HepG2 (cell line): ENCODE data around the gene SVOP. TPM values are rescaled to one million over a fixed set of nuclear protein-coding genes. Genes with fewer than 3 reads are reported as not detected.

Source experiments
- ATAC-seq: fragments of 200-7000 bp; cut with Tn5 transposase; 3 replicates; pipeline ENCODE4 v1.9.1; 2020; ENCODE audit warnings: mild to moderate bottlenecking, moderate library complexity
- BruUV-seq: library from RNA; stranded (reverse); fragments of 400-500 nt; replicated peaks from 2 replicates; lab custom pipeline; 2021; lab: Mats Ljungman, UMichigan
- CTCF ChIA-PET: fragments of 300-600 bp; formaldehyde crosslinking; extraction: SDS; loops from one replicate; lab custom pipeline; 2021; ENCODE audit warnings: low total read pairs, inconsistent platforms, low intra/inter-chr PET ratio; lab: Yijun Ruan, JAX
- POLR2A ChIA-PET: fragments of 350-600 bp; sonication (Branson Sonifier 250); formaldehyde crosslinking; loops from one replicate; lab custom pipeline; 2020; ENCODE audit warnings: antibody characterized with exemption, inconsistent platforms; lab: Yijun Ruan, JAX
- DNase-seq: peaks from one replicate; pipeline ENCODE4 v3.0.0-alpha.2; 2015; ENCODE audit warnings: low spot score
- FAIRE-seq: peaks from 3 replicates; lab custom pipeline; 2011; peaks lifted over from hg19 to GRCh38; lab: Jason Lieb, UNC
- H2AFZ ChIP-seq: one replicate; pipeline ENCODE4 v1.6.1; 2011; ENCODE audit warnings: low read length, inconsistent platforms
- H3K27ac ChIP-seq: fragments of 300-600 bp; 3 replicates; pipeline ENCODE4 v1.8.0; 2011; ENCODE audit warnings: mixed run types, mild to moderate bottlenecking, mixed read lengths, low read length, inconsistent platforms; ENCODE audit not compliant: insufficient read depth; ENCODE audit errors: extremely low read length
- H3K27me3 ChIP-seq, 2 experiments: fragments of 200-600 bp in 1 of 2; 2 replicates in 1 of 2; 3 replicates in 1 of 2; pipeline versions ENCODE4 v1.6.0 to v1.8.0; 2011; ENCODE audit warnings: low read length in 2 of 2, mild to moderate bottlenecking in 2 of 2, moderate library complexity in 2 of 2, inconsistent platforms in 1 of 2; ENCODE audit not compliant: insufficient read depth in 2 of 2, control insufficient read depth in 1 of 2
- H3K36me3 ChIP-seq, 2 experiments: fragments of 200-600 bp in 1 of 2; replicated peaks in 1 of 2; 2 replicates in 1 of 2; 3 replicates in 1 of 2; pipeline versions ENCODE4 v1.5.1 to v1.8.0; 2011; ENCODE audit warnings: low read length in 2 of 2, inconsistent platforms in 1 of 2; ENCODE audit not compliant: insufficient read depth in 2 of 2, control insufficient read depth in 1 of 2
- H3K4me1 ChIP-seq: 2 replicates; pipeline ENCODE4 v1.5.1; 2012; ENCODE audit warnings: low read length, inconsistent platforms; ENCODE audit not compliant: insufficient read depth
- H3K4me2 ChIP-seq: 2 replicates; pipeline ENCODE4 v1.6.0; 2011; ENCODE audit warnings: low read depth, low read length, inconsistent platforms
- H3K4me3 ChIP-seq, 3 experiments: fragments of 200-600 bp in 1 of 3; sonication (generic), shearing (Covaris generic) in 1 of 3; replicated peaks in 1 of 3; 2 replicates each; pipeline ENCODE4 v1.5.1; 2011 to 2016; ENCODE audit warnings: low read length in 3 of 3, inconsistent platforms in 2 of 3, low read depth in 2 of 3, mild to moderate bottlenecking in 2 of 3, control low read depth in 1 of 3, mixed read lengths in 1 of 3; ENCODE audit not compliant: insufficient read depth in 1 of 3
- H3K79me2 ChIP-seq: one replicate; pipeline ENCODE4 v1.6.1; 2011; ENCODE audit warnings: low read length, inconsistent platforms; ENCODE audit not compliant: insufficient read depth
- H3K9ac ChIP-seq: 2 replicates; pipeline ENCODE4 v1.6.0; 2011; ENCODE audit warnings: mild to moderate bottlenecking, low read depth, low read length, inconsistent platforms; ENCODE audit not compliant: insufficient read depth
- H3K9me3 ChIP-seq: 2 replicates; pipeline ENCODE4 v1.5.1; 2012; ENCODE audit warnings: mild to moderate bottlenecking, low read length
- H4K20me1 ChIP-seq: 2 replicates; pipeline ENCODE4 v1.6.0; 2011; ENCODE audit warnings: inconsistent platforms, mild to moderate bottlenecking, low read length, moderate library complexity; ENCODE audit not compliant: insufficient read depth
- ARNTL ChIP-seq: sonication (generic); formaldehyde crosslinking; IDR thresholded peaks from 2 replicates; pipeline ENCODE4 v1.4.0; 2020; ENCODE audit warnings: mild to moderate bottlenecking, missing genetic modification reagents
- CCAR2 ChIP-seq: fragments of 200-400 bp; formaldehyde crosslinking; optimal IDR thresholded peaks from 2 replicates; pipeline ENCODE3; 2018; ENCODE audit warnings: low read depth, mild to moderate bottlenecking, low read length, moderate library complexity
- HNF4A ChIP-seq: sonication (generic); formaldehyde crosslinking; IDR thresholded peaks from 2 replicates; pipeline ENCODE4 v1.4.0; 2020; ENCODE audit warnings: missing genetic modification reagents
- IKZF4 ChIP-seq: sonication (generic); formaldehyde crosslinking; IDR thresholded peaks from 2 replicates; pipeline ENCODE4 v1.5.1; 2020; ENCODE audit warnings: borderline replicate concordance, mild to moderate bottlenecking, low read depth, missing genetic modification reagents; ENCODE audit errors: not compliant biosample characterization
- MBD4 ChIP-seq: IDR thresholded peaks from 2 replicates; pipeline ENCODE4 v1.6.1; 2012; ENCODE audit warnings: low read length, inconsistent platforms, borderline replicate concordance
- MIXL1 ChIP-seq: IDR thresholded peaks from 2 replicates; pipeline ENCODE4 v1.6.1; 2016
- MTF2 ChIP-seq: sonication (generic); formaldehyde crosslinking; IDR thresholded peaks from 2 replicates; pipeline ENCODE4 v1.5.0; 2020; ENCODE audit warnings: missing genetic modification reagents, borderline replicate concordance
- PAWR ChIP-seq: sonication (generic); formaldehyde crosslinking; IDR thresholded peaks from 2 replicates; pipeline ENCODE4 v1.4.0; 2020; ENCODE audit warnings: missing genetic modification reagents, mild to moderate bottlenecking, borderline replicate concordance
- RARA ChIP-seq: IDR thresholded peaks from 2 replicates; pipeline ENCODE4 v1.6.1; 2016; ENCODE audit warnings: missing genetic modification reagents, missing compliant biosample characterization
- ZNF317 ChIP-seq: sonication (generic); formaldehyde crosslinking; IDR thresholded peaks from 2 replicates; pipeline ENCODE4 v1.5.0; 2020; ENCODE audit warnings: mild to moderate bottlenecking, missing genetic modification reagents
- ZNF431 ChIP-seq: sonication (generic); formaldehyde crosslinking; IDR thresholded peaks from 2 replicates; pipeline ENCODE4 v1.9.0; 2022; ENCODE audit warnings: missing genetic modification reagents, low read depth, mild to moderate bottlenecking, borderline replicate concordance
- ZNF589 ChIP-seq: sonication (generic); formaldehyde crosslinking; conservative IDR thresholded peaks from 2 replicates; pipeline ENCODE4 v1.8.0; 2022; ENCODE audit warnings: mild to moderate bottlenecking, moderate library complexity, missing genetic modification reagents
- WGBS: methylation state at CpG from one replicate; pipeline ENCODE4 v1.1.6; 2017; ENCODE audit warnings: low lambda C conversion rate; 5-methylcytosine and 5-hydroxymethylcytosine counted together
- in situ Hi-C: cut with HindIII; loops from 2 replicates; pipeline ENCODE4 v1.10.0; 2017; ENCODE audit warnings: low pct_unique_long_range_greater_than_20kb; ENCODE audit not compliant: extremely low pct_ligation_motif_present
- intact Hi-C: fragments of 100-400 bp; cut with micrococcal nuclease; formaldehyde crosslinking; loops from one replicate; pipeline ENCODE4 v1.10.0; 2022; ENCODE audit not compliant: unreplicated experiment
- polyA plus RNA-seq, 8 experiments: library from polyadenylated mRNA; depleted of rRNA in 3 of 8; stranded (reverse) in 7 of 8; unstranded in 1 of 8; fragments of >200 nt; fragmentation: Illumina TruSeq in 4 of 8; extraction: Trizol in 4 of 8; gene quantifications; 2 replicates each; pipeline versions ENCODE4 v1.2.1 to v1.2.3, GENCODE V29; 2011 to 2016; ENCODE audit warnings: low read depth in 4 of 8, missing spikeins in 1 of 8, mixed read lengths in 1 of 8; ENCODE audit not compliant: insufficient read depth in 1 of 8
- total RNA-seq, 5 experiments: library from RNA; depleted of rRNA; stranded (reverse); fragments of >200 nt; fragmentation: Illumina TruSeq; extraction: Trizol; gene quantifications; 2 replicates each; pipeline ENCODE4 v1.2.3, GENCODE V29; 2016; ENCODE audit warnings: low read depth in 1 of 5
- TF ChIP-seq, protein P1 (sequence below): IDR thresholded peaks from 2 replicates; pipeline ENCODE4 v1.6.1; 2016; ENCODE audit warnings: mild to moderate bottlenecking, missing biosample characterization, missing genetic modification reagents
- TF ChIP-seq, protein P2 (sequence below): sonication (generic); formaldehyde crosslinking; IDR thresholded peaks from 2 replicates; pipeline ENCODE4 v1.5.0; 2020; ENCODE audit warnings: mild to moderate bottlenecking, missing genetic modification reagents
- TF ChIP-seq, protein P3 (sequence below): sonication (generic); formaldehyde crosslinking; IDR thresholded peaks from 2 replicates; pipeline ENCODE4 v1.8.1; 2023; ENCODE audit warnings: missing genetic modification reagents, mild to moderate bottlenecking, borderline replicate concordance

SVOP gene
- total and polyA plus RNA-seq, 2 of the 13 experiments (the other 11 are each of a cell fraction or from before 2014, with no cell fraction given) = not detected

GRCh38 chr12:108983227-108983626 is 37.6 kb downstream of the SVOP start:
- Histone ChIP-seq H3K4me1 (no peaks in the 10 kb centered on the region), H3K9ac (no peak overlapping the region), H4K20me1 (no peaks in the 10 kb centered on the region), H3K36me3 (no peaks in the 10 kb centered on the region), H3K9me3 (peaks cover 13% of the 10 kb centered on the region; the same call in 1 of the 2 replicates), H3K27me3 (no peaks in the 10 kb centered on the region; a peak in 1 of 5 replicates), H3K27ac (no peak overlapping the region), H2AFZ (no peak overlapping the region), H3K4me3 (no peak overlapping the region), H3K4me2 (no peak overlapping the region), H3K79me2 (no peaks in the 10 kb centered on the region)
- POLR2A ChIA-PET = no interaction called here
- intact Hi-C loops = no loop called here
- in situ Hi-C loops = no loop called here
- TF ChIP-seq ZNF317 (no peak), RARA (CRISPR knock-in tag) (no peak), ZNF589 (no peak), MIXL1 (CRISPR knock-in tag) (no peak), MTF2 (no peak), MBD4 (no peak), ZNF431 (CRISPR knock-in tag) (no peak), HNF4A (CRISPR knock-in tag) (no peak), IKZF4 (CRISPR knock-in tag) (no peak), PAWR (CRISPR knock-in tag) (no peak), ARNTL (CRISPR knock-in tag) (no peak), CCAR2 (no peak)
- TF ChIP-seq, protein P1, sequence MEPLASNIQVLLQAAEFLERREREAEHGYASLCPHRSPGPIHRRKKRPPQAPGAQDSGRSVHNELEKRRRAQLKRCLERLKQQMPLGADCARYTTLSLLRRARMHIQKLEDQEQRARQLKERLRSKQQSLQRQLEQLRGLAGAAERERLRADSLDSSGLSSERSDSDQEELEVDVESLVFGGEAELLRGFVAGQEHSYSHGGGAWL = no peak
- TF ChIP-seq, protein P2, sequence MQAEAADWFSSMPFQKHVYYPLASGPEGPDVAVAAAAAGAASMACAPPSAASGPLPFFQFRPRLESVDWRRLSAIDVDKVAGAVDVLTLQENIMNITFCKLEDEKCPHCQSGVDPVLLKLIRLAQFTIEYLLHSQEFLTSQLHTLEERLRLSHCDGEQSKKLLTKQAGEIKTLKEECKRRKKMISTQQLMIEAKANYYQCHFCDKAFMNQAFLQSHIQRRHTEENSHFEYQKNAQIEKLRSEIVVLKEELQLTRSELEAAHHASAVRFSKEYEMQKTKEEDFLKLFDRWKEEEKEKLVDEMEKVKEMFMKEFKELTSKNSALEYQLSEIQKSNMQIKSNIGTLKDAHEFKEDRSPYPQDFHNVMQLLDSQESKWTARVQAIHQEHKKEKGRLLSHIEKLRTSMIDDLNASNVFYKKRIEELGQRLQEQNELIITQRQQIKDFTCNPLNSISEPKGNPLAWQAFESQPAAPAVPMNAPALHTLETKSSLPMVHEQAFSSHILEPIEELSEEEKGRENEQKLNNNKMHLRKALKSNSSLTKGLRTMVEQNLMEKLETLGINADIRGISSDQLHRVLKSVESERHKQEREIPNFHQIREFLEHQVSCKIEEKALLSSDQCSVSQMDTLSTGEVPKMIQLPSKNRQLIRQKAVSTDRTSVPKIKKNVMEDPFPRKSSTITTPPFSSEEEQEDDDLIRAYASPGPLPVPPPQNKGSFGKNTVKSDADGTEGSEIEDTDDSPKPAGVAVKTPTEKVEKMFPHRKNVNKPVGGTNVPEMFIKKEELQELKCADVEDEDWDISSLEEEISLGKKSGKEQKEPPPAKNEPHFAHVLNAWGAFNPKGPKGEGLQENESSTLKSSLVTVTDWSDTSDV (CRISPR knock-in tag) = no peak
- TF ChIP-seq, protein P3, sequence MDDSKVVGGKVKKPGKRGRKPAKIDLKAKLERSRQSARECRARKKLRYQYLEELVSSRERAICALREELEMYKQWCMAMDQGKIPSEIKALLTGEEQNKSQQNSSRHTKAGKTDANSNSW = no peak
- CTCF ChIA-PET = no interaction called here
- DNase-seq = no peak
- ATAC-seq = no peak
- WGBS = no CpG with 5 or more reads among the region's 1 CpG
- no peak for FAIRE-seq
- BruUV-seq = no TSS peak
